HCT116 (cell line): ENCODE results near the gene UVRAG. TPM values are rescaled to one million over a fixed set of nuclear protein-coding genes. Genes with fewer than 3 reads are reported as not detected.

ENCODE experiments used
- ATAC-seq: fragments of 200-7000 bp; cut with Tn5 transposase; 2 replicates; pipeline ENCODE4 v1.9.1; 2020; ENCODE audit warnings: mild to moderate bottlenecking, moderate library complexity
- BruUV-seq: library from RNA; stranded (reverse); fragments of 400-500 nt; replicated peaks from 2 replicates; lab custom pipeline; 2021; lab: Mats Ljungman, UMichigan
- CTCF ChIA-PET: fragments of 300-600 bp; sonication (Branson Sonifier 250); formaldehyde crosslinking; loops from one replicate; lab custom pipeline; 2021; ENCODE audit warnings: antibody characterized with exemption; lab: Charles Lee
- POLR2A ChIA-PET: fragments of 300-600, 350-600 bp; sonication (Branson Sonifier 250); formaldehyde crosslinking; loops from one replicate; lab custom pipeline; 2021; ENCODE audit warnings: antibody characterized with exemption; lab: Charles Lee
- RAD21 ChIA-PET, 2 experiments: fragments of 300-600 bp; sonication (Branson Sonifier 250); formaldehyde crosslinking; loops; one replicate each; lab custom pipeline; 2023; ENCODE audit warnings: low total read pairs in 2 of 2; ENCODE audit not compliant: uncharacterized antibody in 2 of 2, unreplicated experiment in 2 of 2, low non-redundant PET in 1 of 2; lab: Charles Lee
- DNase-seq: peaks from one replicate; pipeline ENCODE4 v3.0.0-alpha.2; 2010; ENCODE audit warnings: low read depth, low spot score
- H2AFZ ChIP-seq: fragments of 200-600 bp; shearing (Covaris generic), sonication (generic); 2 replicates; pipeline ENCODE4 v1.6.1; 2017; ENCODE audit warnings: low read depth, mixed run types, mixed read lengths, antibody characterized with exemption, low read length; ENCODE audit not compliant: poor library complexity, severe bottlenecking
- H3K27ac ChIP-seq: 2 replicates; pipeline ENCODE4 v1.5.1; 2012; ENCODE audit warnings: low read depth, low read length
- H3K27me3 ChIP-seq: fragments of 200-600 bp; sonication (generic); 2 replicates; pipeline ENCODE4 v1.6.1; 2016; ENCODE audit warnings: mixed run types, low read length, mixed read lengths; ENCODE audit not compliant: insufficient read depth
- H3K36me3 ChIP-seq, 2 experiments: fragments of 200-500 bp in 1 of 2; fragments of 200-600 bp in 1 of 2; sonication (Bioruptor generic) in 1 of 2; sonication (generic) in 1 of 2; 2 replicates each; pipeline versions ENCODE4 v1.5.1 to v1.6.1; 2014 to 2016; ENCODE audit warnings: low read length in 2 of 2, inconsistent platforms in 1 of 2, mixed read lengths in 1 of 2, mixed run types in 1 of 2; ENCODE audit not compliant: insufficient read depth in 2 of 2, control insufficient read depth in 1 of 2
- H3K4me1 ChIP-seq, 2 experiments: fragments of 200-600 bp in 1 of 2; sonication (generic) in 1 of 2; 2 replicates each; pipeline versions ENCODE4 v1.5.1 to v1.6.1; 2012 to 2017; ENCODE audit warnings: low read length in 2 of 2, inconsistent platforms in 1 of 2, mild to moderate bottlenecking in 1 of 2, mixed read lengths in 1 of 2, mixed run types in 1 of 2, moderate library complexity in 1 of 2; ENCODE audit not compliant: insufficient read depth in 2 of 2, control insufficient read depth in 1 of 2
- H3K4me2 ChIP-seq: fragments of 200-600 bp; sonication (generic); 2 replicates; pipeline ENCODE4 v1.6.1; 2017; ENCODE audit warnings: mixed run types, low read length, mixed read lengths
- H3K4me3 ChIP-seq, 2 experiments: fragments of 200-600 bp in 1 of 2; sonication (generic) in 1 of 2; replicated peaks in 1 of 2; 2 replicates each; pipeline ENCODE4 v1.5.1; 2011 to 2016; ENCODE audit warnings: low read length in 2 of 2, control low read depth in 1 of 2, low read depth in 1 of 2, mild to moderate bottlenecking in 1 of 2, mixed read lengths in 1 of 2, mixed run types in 1 of 2
- H3K79me2 ChIP-seq: fragments of 200-600 bp; sonication (generic); 2 replicates; pipeline ENCODE4 v1.6.1; 2017; ENCODE audit warnings: mild to moderate bottlenecking, mixed run types, low read length, moderate library complexity, mixed read lengths; ENCODE audit not compliant: insufficient read depth
- H3K9ac ChIP-seq: fragments of 200-600 bp; sonication (generic); 2 replicates; pipeline ENCODE4 v1.6.1; 2016; ENCODE audit warnings: low read length, mixed read lengths
- H3K9me2 ChIP-seq: fragments of 200-600 bp; sonication (generic), shearing (Covaris generic); 2 replicates; pipeline ENCODE4 v1.6.1; 2017; ENCODE audit warnings: mixed run types, mild to moderate bottlenecking, moderate library complexity; ENCODE audit not compliant: insufficient read depth
- H3K9me3 ChIP-seq, 2 experiments: fragments of 200-500 bp in 1 of 2; fragments of 200-600 bp in 1 of 2; sonication (Bioruptor generic) in 1 of 2; sonication (generic) in 1 of 2; 2 replicates each; pipeline ENCODE4 v1.6.1; 2014 to 2017; ENCODE audit warnings: low read length in 2 of 2, mixed read lengths in 2 of 2, inconsistent platforms in 1 of 2, low read depth in 1 of 2, mild to moderate bottlenecking in 1 of 2, mixed run types in 1 of 2, moderate library complexity in 1 of 2; ENCODE audit not compliant: control insufficient read depth in 1 of 2, insufficient read depth in 1 of 2
- H4K20me1 ChIP-seq: fragments of 200-600 bp; sonication (generic), shearing (Covaris generic); 2 replicates; pipeline ENCODE4 v1.6.1; 2017; ENCODE audit warnings: mixed run types, mild to moderate bottlenecking, moderate library complexity; ENCODE audit not compliant: insufficient read depth
- ATF3 ChIP-seq: IDR thresholded peaks from 2 replicates; pipeline ENCODE4 v1.6.1; 2012
- CBX3 ChIP-seq: IDR thresholded peaks from 2 replicates; pipeline ENCODE4 v1.6.1; 2012; ENCODE audit warnings: low read depth
- CEBPB ChIP-seq: IDR thresholded peaks from 2 replicates; pipeline ENCODE4 v1.6.1; 2012; ENCODE audit warnings: low read depth
- CTCF ChIP-seq, 3 experiments: fragments of 200-600 bp in 1 of 3; sonication (generic) in 1 of 3; IDR thresholded peaks in 2 of 3; conservative IDR thresholded peaks in 1 of 3; 2 replicates each; pipeline ENCODE4 v1.5.1; 2012 to 2017; ENCODE audit warnings: low read depth in 2 of 3, low read length in 2 of 3, antibody characterized with exemption in 1 of 3, borderline replicate concordance in 1 of 3, control low read depth in 1 of 3, mild to moderate bottlenecking in 1 of 3, mixed read lengths in 1 of 3, mixed run types in 1 of 3, moderate library complexity in 1 of 3; ENCODE audit not compliant: insufficient read depth in 1 of 3
- EGR1 ChIP-seq: IDR thresholded peaks from 2 replicates; pipeline ENCODE4 v1.6.1; 2012; ENCODE audit warnings: low read depth
- ELF1 ChIP-seq: IDR thresholded peaks from 2 replicates; pipeline ENCODE4 v1.6.1; 2012; ENCODE audit warnings: low read depth, borderline replicate concordance
- EZH2 ChIP-seq: fragments of 200-600 bp; sonication (generic); IDR thresholded peaks from 2 replicates; pipeline ENCODE4 v1.6.1; 2017; ENCODE audit warnings: antibody characterized with exemption, mixed run types
- EZH2phosphoT487 ChIP-seq: fragments of 200-600 bp; IDR thresholded peaks from 2 replicates; pipeline ENCODE4 v1.6.1; 2018; ENCODE audit warnings: antibody characterized with exemption, borderline replicate concordance
- FOSL1 ChIP-seq: IDR thresholded peaks from 2 replicates; pipeline ENCODE4 v1.6.1; 2012; ENCODE audit warnings: low read depth
- JUND ChIP-seq: IDR thresholded peaks from 2 replicates; pipeline ENCODE4 v1.6.1; 2012
- POLR2A ChIP-seq: IDR thresholded peaks from 2 replicates; pipeline ENCODE4 v1.7.0; 2011; ENCODE audit warnings: borderline replicate concordance; ENCODE audit not compliant: insufficient read depth, insufficient read length; ENCODE audit errors: extremely low read depth
- RAD21 ChIP-seq: IDR thresholded peaks from 2 replicates; pipeline ENCODE4 v1.6.1; 2012; ENCODE audit warnings: low read depth, mild to moderate bottlenecking
- REST ChIP-seq: IDR thresholded peaks from 2 replicates; pipeline ENCODE4 v1.6.1; 2012; ENCODE audit warnings: low read depth
- SP1 ChIP-seq: IDR thresholded peaks from 2 replicates; pipeline ENCODE4 v1.6.1; 2012; ENCODE audit warnings: low read depth
- SRF ChIP-seq: IDR thresholded peaks from 2 replicates; pipeline ENCODE4 v1.6.1; 2012; ENCODE audit warnings: low read depth
- TCF7L2 ChIP-seq: IDR thresholded peaks from 2 replicates; pipeline ENCODE4 v1.7.0; 2011; ENCODE audit warnings: borderline replicate concordance, inconsistent platforms; ENCODE audit not compliant: insufficient read depth, insufficient read length; ENCODE audit errors: extremely low read depth
- ZBTB33 ChIP-seq: IDR thresholded peaks from 2 replicates; pipeline ENCODE4 v1.6.1; 2011; ENCODE audit warnings: mild to moderate bottlenecking, low read length, moderate library complexity; ENCODE audit not compliant: insufficient replicate concordance; ENCODE audit errors: extremely low read depth
- ZFX ChIP-seq: fragments of 450-650 bp; IDR thresholded peaks from 2 replicates; pipeline ENCODE4 v1.6.1; 2017
- intact Hi-C: fragments of 100-400 bp; cut with micrococcal nuclease; formaldehyde crosslinking; loops from 2 replicates; pipeline ENCODE4 v1.10.0; 2022
- total RNA-seq: library from RNA; stranded (reverse); gene quantifications from one replicate; pipeline ENCODE4 v1.2.1, GENCODE V29; 2021; ENCODE audit not compliant: unreplicated experiment

Gene UVRAG
- total RNA-seq, 1 experiment from 2014 or later = 12.3 TPM

GRCh38 chr11:76184551-76184993 lies 369.6 kb downstream of the UVRAG start (continued):
- TF ChIP-seq EZH2 (no peak), SP1 (no peak)

- no peaks in the 10 kb centered on the region for H4K20me1 ChIP-seq
- no peak overlapping the region for H3K9ac ChIP-seq
- H3K27ac ChIP-seq = no peak overlapping the region
- CTCF ChIA-PET = interaction anchor here (0.6 kb wide), 1 partner anchor 22 kb away, joined by 3 read pairs; no protein-coding TSS in a partner anchor
- no peak overlapping the region for H3K4me3 ChIP-seq
- BruUV-seq = no TSS peak
- POLR2A ChIA-PET = no interaction called here
- DNase-seq (no peak), ATAC-seq (no peak)
- no peaks in the 10 kb centered on the region for H3K79me2 ChIP-seq
- no peaks in the 10 kb centered on the region for H3K9me3 ChIP-seq
- H2AFZ ChIP-seq = no peak overlapping the region
- TF ChIP-seq JUND (no peak), CTCF (IDR thresholded peaks at IDR 0.05 in 2 of 3, conservative IDR thresholded peaks at IDR 0.05 in 1 of 3; ENCODE audit: borderline replicate concordance in 1 of 3, insufficient read depth in 1 of 3, low read depth in 2 of 3, low read length in 2 of 3) (no peak), EZH2phosphoT487 (no peak), EZH2 (no peak), CBX3 (no peak), ELF1 (no peak), ZBTB33 (no peak), CEBPB (no peak), EGR1 (no peak), ATF3 (no peak), ZFX (no peak), SRF (no peak), SP1 (no peak), REST (no peak), FOSL1 (no peak), RAD21 (no peak), POLR2A (no peak), TCF7L2 (no peak)
- intact Hi-C loops = no loop called here
- no peaks in the 10 kb centered on the region for H3K27me3 ChIP-seq
- H3K36me3 ChIP-seq = no peaks in the 10 kb centered on the region
- RAD21 ChIA-PET = no interaction called here
- no peak overlapping the region for H3K4me2 ChIP-seq
- no peaks in the 10 kb centered on the region for H3K9me2 ChIP-seq
- H3K4me1 ChIP-seq = peaks cover 0 to 5% of the 10 kb centered on the region in 2 experiments; a peak in 1 of 4 replicates
Measured at GRCh38 chr11:76185511-76185910, 370.5 kb downstream of the UVRAG start.
